Kidney glomerular epithelial cell (primary cell): Measurements from ENCODE around the gene WNT9B.

Experiments used
- DNase-seq: peaks from one replicate; lab custom pipeline; 2025; lab: John Stamatoyannopoulos, UW

WNT9B gene

GRCh38 chr17:46853896-46854444 is 2.6 kb downstream of the WNT9B start:
- DNase-seq = no peak

- DNase-seq = no peak
Observed at GRCh38 chr17:46854515-46854914, 3.1 kb downstream of the WNT9B start.

DNA sequence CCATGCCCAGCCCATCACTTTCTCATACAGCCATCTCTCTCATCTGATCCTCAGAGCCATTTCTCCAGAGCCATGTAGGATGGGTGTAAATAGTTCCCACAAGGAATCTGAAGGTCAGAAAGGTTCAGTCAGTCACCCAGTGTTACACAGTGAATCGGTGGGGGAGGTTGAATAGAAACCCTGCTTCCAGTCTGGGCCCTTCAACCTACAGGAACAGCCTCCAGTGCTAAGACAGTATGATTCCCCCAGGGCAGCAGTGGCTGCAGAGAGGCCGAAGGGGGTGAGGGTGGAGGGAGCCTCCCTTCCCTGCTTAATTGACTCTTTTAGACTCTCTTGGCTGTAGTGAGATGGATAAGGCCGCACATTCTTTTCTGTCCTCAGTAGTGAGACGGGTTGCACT is 3.6 kb downstream of the WNT9B start:
- DNase-seq = no peak

GRCh38 chr17:46857600-46857999 is 6.2 kb downstream of the WNT9B start:
- no peak for DNase-seq

DNA sequence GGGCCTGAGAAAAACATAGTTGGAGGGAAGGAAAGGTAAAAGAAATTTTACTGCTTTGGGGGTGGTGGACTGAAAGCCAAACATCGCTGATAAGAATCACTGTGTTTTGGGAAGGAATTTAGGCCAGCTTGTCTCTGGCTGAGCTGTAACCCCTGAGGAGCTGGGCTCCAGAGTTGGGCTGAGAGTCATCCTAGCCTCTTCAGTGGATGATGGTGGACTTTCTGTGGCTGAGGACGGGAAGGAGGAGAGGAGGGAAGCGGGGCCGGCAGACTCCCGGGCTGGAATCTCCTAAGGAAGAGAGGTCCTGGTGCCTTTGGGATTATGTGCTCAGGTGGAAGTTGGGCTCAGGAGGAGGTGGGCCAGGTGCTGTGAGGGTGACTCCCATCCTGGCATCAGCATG is 8.6 kb downstream of the WNT9B start:
- DNase-seq = no peak

- no peak for DNase-seq
Observed at GRCh38 chr17:46862949-46863348, 11.6 kb downstream of the WNT9B start.

DNA sequence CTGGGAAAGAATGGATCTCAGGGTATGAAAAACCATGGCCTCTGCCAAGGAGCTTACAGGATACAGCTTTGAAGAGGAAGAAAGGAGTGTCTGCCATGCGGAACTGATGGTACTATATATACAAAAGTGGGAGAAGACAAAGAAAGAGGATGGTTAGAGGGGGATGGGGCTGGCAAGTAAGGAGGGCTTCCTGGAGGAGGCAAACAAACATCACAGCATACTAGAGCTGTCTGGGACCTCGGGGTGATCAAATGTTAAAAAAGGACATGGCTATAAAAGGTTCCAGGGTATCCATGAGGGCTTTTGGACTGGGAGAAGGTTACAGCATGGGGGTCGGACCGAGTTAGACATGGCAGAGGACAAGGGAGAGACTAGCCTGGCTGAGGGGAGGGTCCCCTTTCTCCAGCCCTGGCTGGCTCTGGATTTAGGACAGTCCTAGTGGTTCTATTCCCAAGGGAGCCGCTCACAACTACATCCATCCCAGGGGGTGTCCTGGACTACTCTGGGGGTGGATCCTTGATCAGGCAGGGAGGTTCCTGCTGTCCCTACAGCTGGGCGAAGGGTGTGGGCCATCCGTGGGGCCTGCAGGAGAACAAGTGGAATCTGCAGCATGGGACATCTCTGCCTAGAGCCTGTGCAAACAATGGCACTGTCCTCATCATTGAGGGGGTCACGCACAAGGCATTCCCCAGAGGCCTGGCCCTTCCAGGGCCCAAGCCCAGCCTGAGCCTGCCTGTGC is 12.2 kb downstream of the WNT9B start:
- no peak for DNase-seq

- no peak for DNase-seq
Observed at GRCh38 chr17:46865100-46865499, 13.7 kb downstream of the WNT9B start.

DNA sequence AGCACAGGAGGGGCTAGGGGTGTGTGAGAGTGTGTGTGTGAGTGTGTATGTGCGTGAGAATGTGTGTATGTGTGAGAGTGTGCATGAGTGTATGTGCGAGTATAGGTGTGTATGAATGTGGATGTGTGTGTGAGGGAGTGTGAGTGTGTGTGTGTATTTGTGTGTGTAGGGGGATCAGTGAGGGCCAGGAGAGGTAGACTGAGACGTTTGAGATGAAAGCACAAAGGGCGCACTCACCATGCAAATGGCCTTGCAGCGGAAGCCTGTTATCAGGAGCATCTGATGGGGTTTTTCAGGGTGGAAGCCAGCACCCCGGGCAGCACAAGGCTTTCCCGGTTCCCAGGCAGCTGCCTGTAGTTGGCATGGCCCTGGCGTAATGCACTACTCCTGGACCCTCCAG is 14.9 kb downstream of the WNT9B start:
- DNase-seq = no peak

DNA sequence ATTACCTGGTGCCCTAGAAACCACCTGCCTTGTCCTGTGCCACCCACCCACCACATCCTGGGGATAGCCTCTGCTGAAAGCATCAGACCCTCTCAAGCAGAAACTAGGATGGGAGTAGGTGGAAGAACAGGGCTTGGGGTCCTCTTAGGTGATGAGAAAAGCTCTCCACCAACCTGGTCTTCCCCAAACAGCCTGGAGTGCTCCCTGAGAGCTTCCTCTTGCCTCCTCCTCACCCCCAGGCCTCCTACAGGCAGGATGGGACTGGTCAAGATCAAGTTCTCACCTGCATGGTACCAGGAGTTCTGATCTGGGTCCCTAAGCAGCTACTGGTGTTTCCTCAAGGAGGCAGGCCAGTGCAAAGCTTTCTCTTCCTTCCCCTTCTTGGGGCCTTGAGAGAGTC is 15.4 kb downstream of the WNT9B start:
- no peak for DNase-seq

DNA sequence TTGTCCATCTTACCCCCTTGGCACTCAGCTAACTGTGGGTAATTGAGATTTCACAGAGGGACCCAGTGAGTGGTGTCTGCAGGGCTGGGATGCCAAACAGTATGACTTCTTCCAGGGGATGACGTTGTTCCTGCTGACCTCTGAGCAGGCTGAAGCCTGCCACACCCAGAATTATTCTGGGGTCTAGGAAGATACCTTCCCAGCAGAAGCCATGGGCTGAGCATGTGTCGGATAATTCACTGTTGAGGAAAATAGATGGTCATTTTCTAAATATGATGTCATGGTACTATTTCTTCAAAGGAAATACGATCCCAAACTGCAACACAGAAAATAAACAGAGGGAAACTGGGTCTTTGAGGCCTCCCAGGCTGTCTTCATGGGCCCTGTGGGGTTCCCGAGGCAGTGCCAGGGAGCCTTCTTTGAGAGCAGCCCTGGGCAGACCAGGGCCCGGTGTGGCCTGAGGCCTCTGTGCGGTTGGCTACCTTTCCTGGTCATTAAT is 17.4 kb downstream of the WNT9B start:
- no peak for DNase-seq

- DNase-seq = no peak
Observed at GRCh38 chr17:46869296-46869695, 17.9 kb downstream of the WNT9B start.

DNA sequence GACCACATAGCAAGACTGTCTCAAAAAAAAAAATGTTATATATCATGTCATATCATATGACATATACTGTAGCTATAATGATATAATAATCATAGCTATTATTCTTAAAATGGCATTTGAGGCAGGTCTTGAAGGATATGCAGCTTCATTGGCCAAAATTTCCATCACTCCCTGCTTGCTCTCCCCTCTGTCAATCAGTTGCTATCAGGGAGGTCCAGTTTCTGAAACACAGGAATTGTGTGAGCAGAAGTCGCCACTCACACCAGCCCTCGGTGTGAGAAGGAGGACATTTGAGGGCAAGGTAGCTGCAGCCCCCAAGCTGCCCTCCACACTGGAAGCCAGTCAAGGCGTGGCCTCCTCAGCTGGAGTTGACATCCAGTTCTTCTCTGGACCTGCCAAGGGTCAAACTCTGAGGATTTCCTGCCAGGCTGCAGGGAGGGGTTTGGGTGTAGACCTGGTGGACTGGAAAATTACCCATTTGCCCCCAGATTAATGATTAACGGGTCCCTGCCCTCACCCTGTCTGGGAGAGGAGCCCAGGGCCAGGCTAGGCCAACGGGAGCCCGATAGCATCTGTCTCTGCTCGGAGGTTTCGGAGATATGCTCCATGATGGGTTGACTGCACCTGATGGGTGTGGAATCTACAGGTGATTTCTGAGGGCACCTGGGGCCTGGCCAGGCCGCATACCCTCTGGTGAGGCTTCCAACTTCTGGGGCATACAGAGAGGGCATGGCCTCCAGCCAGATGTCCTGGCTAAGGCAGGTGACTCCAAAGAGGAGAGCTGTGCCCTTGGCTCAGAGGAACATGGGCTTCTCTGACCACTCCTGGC is 18.8 kb downstream of the WNT9B start:
- no peak for DNase-seq

DNA sequence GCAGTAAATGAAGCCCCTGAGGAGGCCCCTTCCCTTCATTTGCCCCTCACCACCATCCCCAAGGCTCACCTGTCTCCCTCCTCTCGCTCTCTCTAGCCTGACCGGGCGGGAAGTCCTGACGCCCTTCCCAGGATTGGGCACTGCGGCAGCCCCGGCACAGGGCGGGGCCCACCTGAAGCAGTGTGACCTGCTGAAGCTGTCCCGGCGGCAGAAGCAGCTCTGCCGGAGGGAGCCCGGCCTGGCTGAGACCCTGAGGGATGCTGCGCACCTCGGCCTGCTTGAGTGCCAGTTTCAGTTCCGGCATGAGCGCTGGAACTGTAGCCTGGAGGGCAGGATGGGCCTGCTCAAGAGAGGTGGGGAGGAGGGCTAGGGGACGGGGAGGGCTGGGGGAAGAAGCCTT is 21.0 kb downstream of the WNT9B start:
- DNase-seq = no peak

DNA sequence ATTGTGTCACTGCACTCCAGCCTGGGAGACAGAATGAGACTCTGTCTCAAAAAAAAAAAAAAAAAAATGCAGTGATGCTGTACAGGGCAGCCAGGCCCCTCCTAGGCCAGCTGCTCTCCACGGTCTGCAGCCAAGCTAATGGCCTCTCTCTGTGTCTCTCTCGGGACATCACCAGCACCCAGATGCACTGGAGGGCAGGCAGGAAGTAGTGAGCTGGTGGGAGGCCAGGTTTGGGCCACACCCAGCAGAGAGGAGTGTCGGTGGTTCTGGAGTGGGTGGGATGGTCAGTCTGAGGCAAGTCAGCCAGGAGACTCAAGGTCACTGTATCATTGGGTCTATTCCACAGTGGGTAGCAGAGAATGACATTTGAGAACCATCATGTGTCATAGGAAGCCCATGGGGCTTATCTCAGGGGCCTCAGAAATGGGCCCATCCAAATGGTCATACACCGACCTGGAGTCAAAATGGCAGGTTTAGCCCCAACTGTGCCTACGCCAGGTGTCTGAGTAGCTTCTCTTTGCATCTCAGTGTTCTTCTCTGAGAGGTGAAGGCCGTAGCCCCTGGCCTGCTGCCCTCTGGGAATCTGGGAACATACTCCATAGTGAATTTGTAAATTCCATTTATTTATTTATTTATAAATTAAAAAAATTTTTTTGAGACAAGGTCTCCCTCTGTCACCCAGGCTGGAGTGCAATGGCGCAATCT is 22.7 kb downstream of the WNT9B start:
- no peak for DNase-seq

DNA sequence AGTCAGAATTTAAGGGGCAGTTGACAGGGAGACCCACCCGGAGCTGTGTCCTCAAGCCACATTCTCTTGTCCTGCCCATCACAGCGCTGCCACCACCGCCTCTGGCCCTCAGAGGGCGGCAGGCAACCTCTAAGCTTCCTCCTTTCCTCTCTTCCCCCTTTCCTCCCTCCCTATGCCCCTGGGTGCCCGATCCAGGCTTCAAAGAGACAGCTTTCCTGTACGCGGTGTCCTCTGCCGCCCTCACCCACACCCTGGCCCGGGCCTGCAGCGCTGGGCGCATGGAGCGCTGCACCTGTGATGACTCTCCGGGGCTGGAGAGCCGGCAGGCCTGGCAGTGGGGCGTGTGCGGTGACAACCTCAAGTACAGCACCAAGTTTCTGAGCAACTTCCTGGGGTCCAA is 23.5 kb downstream of the WNT9B start:
- DNase-seq = no peak

- DNase-seq = no peak
Observed at GRCh38 chr17:46875849-46876352, 24.5 kb downstream of the WNT9B start.

GRCh38 chr17:46876353-46876887 is 25.0 kb downstream of the WNT9B start:
- DNase-seq = no peak

GRCh38 chr17:46876926-46877325 is 25.5 kb downstream of the WNT9B start:
- no peak for DNase-seq

DNA sequence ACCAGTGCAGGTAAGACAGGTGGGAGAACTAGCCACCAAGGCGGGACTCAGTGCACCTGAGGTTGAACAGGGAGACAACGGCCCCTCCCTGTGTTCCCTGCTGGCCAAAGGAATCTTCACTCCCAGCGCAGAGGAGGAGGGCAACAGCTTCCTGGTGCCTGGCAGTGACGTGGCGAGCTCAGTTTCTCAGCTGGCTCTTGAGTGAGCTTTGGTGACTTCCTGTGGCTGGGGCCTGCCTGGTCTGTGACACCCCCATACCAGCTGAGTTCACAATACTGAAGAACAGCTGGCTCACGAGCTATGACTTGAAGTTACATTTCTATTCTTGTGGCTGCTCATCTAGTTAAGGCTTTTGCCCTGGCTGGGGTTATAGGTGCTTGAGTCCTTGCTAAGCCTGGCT is 26.1 kb downstream of the WNT9B start:
- DNase-seq = no peak

DNA sequence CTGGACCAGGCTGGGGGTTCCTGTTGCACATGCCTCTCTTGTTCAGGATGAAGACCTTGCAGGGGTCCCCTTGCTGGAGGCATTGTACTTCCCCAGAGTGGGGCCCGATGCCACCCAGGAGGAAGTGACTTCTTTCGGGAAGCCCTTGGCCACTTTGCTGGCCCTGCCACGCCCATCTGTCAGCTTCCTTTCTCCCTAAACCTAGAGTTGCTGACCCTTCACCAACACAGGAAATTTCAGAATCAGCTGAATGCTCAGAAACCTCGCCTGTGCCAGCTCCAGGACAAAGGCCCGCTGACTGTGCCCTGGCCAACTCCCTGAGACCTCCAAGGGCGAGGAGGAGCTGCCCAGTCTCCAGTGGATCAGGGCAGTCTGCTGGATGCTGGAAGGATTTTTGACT is 26.7 kb downstream of the WNT9B start:
- no peak for DNase-seq

DNA sequence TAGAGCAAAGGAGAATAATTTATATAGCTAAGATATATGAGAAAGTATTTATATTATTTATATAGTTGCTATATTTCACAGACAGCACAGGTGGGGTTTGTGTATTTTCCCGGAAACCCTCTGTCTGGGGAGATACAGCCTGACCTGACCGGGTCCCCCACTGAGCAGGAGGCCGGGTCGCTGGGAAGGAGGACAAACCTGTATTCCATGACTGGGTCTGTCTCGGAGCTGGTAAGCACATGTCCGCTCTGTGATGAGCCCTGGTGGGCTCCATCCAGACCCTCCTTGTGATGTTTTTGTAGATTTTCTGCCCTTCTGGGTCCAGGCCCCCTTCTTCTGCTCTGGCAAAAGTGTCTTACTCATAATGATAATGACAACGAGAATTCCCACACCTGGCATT is 27.7 kb downstream of the WNT9B start:
- no peak for DNase-seq
